HG03025 (cell line): Measurements from ENCODE around the gene CASP14.
"Not testable (repeated sequence)": the region's sequence is repeated elsewhere in the genome, so short reads cannot be mapped to it uniquely, and the experiment has no call there.

Experiments
- ATAC-seq: cut with Tn5 transposase; IDR thresholded peaks from one replicate; pipeline ENCODE4 v1.9.1; 2021; ENCODE audit warnings: mild to moderate bottlenecking, moderate library complexity; ENCODE audit not compliant: unreplicated experiment, low FRiP score

CASP14 gene

DNA sequence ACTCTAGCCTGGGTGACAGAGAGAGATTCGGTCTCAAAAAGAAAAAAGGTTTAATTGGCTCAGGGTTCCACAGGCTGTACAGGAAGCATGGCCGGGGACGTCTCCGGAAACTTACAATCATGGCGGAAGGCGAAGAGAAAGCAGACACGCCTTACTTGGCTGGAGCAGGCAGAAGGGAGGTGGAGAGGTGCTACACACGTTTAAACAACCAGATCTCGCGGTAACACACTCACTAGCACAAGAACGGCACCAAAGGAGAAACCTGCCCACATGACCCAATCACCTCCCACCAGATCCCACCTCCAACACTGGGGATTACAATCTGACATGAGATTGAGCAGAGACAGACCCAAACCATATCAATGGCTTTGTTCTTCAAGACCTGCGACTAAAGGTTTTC, 12.8 kb downstream of the CASP14 start:
- ATAC-seq, result no peak

DNA sequence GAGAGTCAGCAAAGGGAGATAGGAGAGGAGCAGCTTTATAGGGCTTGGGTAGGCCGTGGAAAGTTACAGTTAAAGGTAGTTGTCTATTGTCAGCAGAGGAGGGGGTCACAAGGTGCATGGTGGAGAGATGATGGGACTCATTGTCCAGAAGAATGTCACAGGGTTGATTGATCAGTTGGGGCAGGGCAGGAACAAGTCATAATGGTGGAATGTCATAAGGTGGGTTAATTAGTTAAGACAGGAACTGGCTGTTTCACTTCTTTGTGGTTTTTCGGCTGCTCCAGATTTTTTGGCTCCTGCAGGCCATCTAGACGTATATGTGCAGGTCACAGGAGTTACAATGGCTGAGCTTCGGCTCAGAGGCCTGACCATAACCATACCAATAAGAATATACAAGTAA, 21.1 kb downstream of the CASP14 start:
- ATAC-seq, result not testable (repeated sequence)

DNA sequence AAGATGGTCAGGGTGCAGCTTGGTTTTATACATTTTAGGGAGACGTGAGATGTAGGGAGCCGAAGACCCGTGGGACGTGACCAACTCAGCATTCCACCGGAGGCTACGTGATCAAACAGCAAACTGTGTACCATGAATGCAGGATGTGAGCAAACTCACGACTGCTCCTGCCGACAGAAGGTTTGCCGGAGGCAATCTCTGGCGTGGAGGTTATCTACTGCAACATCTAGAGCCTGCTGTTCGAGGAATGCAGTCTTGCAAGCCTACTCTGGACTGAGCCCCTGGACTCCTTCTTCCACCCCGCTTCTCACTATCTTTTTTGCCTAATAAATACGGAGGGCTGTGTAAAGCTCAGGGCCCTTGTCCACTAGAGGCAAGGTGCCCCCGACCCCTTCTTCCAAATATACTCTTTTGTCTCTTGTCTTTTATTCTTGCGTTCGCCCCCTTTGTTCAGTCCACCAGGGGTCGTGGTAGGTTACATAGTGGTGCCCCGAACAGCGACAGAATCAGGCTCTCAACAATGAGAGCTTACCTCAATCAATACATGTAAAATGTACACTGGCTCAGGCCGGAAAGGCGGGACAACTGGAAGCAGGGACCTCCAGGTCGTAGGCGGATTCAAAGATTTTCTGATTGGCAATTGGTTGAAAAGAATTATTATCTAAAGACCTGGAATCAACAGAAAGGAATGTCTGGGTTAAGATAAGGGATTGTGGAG, 23.8 kb downstream of the CASP14 start:
- ATAC-seq, result no peak

DNA sequence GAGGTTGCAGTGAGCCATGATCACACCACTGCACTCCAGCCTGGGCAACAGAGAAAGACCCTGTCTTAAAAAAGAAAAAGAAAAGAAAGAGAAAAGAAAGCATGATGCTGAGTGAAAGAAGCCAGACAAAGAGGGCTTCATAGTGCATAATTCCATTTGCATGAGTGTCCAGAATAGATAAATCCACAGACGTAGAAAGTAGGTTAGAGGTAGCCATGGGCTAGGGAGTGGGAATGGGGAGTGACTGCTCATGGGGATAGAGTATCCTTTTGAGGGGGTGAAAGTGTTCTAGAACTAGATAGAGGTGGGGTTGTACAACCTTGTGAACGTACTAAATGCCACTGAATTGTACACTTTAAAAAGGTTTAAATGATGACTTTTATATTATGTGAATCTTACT, 25.1 kb downstream of the CASP14 start:
- ATAC-seq, result no peak

DNA sequence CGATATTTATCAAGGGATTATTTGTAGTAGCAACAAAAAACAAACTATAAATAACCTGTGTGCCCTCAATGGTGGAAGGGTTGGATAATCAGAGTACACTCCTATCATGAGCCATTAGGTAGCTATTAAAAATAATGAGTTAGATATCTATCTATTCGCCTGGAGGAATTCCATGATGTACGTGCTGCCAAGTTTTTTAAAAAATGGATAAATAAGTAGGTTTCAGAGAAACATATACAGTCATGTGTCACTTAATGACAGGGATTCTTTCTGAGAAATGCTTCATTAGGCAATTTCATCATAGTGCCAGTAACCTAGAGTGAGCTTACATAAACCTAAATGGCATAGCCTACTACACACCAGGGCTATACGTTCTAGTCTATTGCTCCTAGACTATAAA, 26.5 kb downstream of the CASP14 start:
- no peak for ATAC-seq

DNA sequence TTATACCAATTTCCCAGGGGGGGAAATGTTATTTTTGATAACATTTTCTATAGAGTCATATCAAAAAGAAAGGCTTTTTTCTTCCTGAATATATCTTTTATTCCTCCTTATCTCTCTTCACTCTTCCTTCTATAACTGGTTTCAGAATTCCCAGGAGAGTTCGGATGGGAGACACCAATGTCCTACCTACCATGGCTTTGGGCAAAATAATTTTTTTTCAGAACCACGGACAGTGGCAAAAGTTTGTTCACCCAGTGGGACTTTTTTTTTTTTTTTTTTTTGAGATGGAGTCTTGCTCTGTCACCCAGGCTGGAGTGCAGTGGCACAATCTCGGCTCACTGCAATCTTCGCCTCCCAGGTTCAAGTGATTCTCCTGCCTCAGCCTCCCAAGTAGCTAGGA, 30.7 kb downstream of the CASP14 start:
- ATAC-seq, result not testable (repeated sequence)

DNA sequence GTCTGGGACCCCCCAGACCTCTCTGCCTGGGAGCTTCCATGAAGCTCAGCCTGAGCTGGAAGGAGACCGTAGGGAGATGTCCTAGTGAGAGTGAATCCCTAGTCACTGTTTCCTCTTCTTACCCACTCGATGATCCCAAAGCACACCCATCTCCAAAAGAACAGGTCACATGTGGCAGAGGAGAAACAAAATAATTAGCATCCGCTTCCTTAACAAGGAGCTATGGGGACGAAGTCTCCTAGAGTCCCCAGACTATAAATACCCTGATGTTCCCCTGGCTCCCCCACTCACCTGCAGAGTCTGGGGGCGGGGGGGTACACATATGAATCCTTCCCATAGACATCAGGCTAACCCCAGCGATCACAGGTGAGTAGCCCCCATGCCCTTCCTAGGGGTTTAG, 32.6 kb downstream of the CASP14 start, which contains the start of gene OR1I1:
TSS of gene OR1I1 (plus strand) at position 301 of the 400 bp plus-strand sequence. CDS start 4,855 bp downstream, outside the sequence.
- ATAC-seq, result no peak

DNA sequence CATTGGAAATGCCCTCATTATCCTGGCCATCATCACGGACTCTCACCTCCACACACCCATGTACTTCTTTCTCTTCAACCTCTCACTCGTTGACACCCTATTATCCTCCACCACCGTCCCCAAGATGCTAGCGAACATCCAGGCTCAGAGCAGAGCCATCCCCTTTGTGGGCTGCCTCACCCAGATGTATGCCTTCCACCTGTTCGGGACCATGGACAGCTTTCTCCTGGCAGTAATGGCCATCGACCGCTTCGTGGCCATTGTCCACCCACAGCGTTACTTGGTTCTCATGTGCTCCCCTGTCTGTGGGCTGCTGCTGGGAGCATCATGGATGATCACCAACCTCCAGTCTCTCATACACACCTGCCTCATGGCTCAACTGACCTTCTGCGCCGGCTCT, 37.9 kb downstream of the CASP14 start:
- no peak for ATAC-seq

DNA sequence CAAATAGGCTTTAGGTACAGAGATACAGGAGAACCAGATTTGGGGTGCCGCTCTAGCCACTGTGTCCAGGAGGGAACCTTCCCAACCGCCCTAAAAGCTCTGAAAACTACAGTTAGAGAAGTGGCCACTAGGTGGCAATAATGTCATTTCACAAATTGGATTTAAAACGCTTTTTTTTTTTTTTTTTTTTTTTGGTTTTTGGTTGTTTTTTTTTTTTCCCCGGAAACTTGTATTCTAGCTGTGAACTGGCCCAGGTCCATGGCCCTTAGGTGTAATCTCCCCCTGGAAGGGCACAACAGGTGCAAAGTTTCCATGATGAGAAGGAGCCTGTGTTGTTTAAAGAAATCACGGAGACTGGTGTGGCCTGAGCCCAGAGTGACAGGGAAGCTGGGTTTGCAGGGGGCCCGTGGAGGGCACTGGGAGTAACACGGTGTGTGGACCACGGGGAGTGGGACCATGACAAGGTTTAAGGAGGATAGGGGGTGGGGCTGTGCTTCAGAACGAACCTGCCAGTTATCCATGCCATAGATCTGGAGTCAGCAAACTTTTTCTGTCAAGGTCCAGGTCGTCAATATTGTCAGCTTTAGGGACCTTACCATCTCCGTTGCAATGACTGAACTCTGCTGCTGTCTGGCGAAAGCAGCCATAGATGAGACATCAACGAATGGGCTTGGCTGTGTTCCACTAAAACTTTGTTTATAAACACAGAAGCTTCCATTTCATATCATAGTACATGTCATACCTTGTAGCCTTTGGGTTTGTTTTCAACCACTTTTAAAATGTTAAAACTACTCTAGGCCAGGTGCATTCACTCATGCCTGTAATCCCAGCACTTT, 42.9 kb downstream of the CASP14 start:
- no peak for ATAC-seq

DNA sequence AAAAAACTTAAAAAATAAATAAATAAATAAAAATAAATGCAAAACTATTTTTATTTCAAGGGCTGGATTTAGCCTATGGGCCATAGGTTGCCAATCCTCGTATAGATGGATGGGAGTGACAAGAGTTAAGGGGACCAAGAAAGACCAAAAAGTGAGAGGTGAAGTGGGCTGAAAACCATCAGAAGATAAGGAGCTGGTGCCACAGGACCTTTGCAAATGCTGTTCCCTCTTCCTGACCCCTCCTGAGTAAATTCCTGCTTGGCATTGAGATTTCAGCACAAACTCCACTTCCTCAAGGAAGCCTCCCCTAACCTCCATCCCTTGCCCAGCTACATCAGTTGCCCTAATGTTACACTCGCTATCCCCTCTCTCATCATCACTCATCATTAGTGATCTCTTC, 43.7 kb downstream of the CASP14 start:
- no peak for ATAC-seq

DNA sequence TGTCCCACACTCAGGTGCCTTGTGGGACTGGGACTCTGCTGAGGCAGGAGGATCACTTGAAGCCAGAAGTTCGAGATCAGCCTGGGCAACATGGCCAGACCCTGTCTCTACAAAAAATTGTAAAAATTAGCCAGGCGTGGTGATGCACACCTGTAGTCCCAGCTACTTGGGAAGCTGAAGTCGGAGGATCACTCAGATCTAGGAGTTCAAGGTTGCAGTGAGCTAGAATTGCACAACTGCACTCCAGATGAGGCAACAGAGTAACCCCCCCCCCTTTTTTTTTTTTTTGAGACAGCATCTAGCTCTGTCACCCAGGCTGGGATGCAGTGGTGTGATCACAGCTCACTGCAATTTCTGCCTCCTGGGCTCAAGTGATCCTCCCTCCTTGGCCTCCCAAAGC, 46.9 kb downstream of the CASP14 start:
- ATAC-seq, result no peak

DNA sequence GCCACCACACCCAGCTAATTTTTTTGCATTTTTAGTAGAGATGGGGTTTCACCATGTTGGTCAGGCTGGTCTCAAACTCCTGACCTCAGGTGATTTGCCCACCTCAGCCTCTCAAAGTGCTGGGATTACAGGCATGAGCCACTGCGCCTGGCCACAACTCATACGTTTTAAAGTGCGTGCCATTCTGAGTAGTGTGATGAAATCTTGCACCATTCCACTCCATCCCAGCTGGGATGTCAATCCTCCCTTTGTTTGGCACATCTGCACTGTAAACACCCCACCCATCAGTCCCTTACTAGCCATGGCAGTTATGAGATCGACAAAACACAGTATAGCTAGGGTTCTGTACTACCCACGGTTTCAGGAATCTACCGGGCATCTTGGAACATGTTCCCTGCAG, 48.7 kb downstream of the CASP14 start:
- ATAC-seq, result not testable (repeated sequence)

DNA sequence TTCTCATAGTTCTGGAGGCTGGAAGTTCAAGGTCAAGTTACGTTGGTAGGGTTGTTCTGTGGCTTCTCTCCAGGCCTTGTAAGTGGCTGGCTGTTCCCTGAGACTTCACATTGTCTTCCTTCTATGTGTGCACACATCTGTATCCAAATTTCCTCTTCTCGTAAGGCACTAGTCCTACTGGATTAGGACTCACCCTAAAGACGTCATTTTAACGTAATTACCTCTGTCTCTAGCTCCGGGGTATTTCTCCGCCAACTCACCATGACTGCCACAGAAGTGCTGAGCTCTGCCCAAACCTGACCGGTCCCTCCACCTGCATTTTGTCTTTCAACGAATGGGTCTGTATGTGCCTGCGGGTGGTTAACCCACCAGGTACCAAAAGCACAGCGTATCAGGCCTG, 49.2 kb downstream of the CASP14 start:
- ATAC-seq, result no peak

DNA sequence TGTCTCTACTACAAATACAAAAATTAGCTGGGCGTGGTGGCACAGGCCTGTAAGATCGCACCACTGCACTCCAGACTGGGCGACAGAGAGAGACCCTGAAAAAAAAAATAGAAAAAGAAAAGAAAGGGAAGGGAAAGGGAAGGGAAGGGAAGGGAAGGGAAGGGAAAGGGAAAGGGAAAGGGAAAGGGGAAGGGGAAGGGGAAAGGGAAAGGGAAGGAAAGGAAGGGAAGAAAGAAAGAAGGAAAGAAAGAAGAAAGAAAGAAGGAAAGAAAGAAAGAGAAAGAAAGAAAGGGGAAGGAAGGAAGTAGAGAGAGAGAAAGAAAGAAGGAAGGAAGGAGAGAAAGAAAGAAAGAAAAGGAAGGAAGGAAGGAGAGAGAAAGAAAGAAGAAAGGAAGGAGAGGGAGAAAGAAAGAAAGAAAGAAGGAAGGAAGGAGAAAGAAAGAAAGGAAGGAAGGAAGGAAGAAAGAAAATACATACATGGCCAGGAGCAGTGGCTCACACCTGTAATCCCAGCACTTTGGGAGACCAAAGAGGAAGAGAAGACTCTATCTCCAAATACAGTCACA, 49.8 kb downstream of the CASP14 start:
- ATAC-seq, result no peak

DNA sequence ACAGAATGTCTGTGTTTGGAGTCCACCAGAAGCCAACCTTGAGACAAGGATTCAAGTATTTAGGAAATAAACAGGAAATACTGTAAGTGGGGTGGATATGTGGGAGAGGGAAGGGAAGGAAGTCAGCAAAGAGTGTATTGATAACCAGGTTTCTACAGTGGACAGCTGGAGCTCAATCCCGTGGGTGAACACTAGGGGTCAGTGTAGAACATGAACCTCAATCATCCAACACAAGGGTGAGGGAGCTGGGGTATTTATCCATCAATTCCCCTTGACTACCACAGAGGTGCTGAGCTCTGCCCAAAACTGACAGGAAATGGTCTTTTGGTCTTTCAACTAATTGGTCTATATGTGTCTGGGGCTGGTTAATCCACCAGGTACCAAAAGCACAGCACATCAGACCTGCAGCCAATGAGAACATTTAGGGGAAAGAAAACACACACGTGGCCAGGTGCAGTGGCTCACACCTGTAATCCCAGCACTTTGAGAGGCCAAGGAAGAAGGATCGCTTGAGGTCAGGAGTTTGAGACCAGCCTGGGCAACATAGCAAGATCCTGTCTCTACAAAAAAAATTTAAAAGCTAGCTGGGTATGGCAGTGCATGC, 52.3 kb downstream of the CASP14 start:
- ATAC-seq, result no peak

DNA sequence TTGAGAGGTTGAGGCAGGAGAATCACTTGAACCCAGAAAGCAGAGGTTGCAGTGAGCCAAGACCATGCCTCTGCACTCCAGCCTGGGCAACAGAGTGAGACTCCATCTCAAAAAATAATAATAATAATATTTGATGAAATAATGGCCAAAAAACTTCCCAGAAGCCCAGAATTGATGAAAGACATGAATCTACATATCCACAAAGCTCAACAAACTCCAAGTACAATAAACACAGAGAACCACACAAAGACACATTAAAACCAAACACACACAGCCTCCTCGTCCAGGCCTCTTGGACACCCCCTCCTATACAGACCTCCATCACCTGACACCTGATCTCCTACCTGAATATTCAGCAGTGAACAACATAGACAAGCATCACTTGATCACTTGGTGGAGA, 54.7 kb downstream of the CASP14 start:
- ATAC-seq, result no peak

DNA sequence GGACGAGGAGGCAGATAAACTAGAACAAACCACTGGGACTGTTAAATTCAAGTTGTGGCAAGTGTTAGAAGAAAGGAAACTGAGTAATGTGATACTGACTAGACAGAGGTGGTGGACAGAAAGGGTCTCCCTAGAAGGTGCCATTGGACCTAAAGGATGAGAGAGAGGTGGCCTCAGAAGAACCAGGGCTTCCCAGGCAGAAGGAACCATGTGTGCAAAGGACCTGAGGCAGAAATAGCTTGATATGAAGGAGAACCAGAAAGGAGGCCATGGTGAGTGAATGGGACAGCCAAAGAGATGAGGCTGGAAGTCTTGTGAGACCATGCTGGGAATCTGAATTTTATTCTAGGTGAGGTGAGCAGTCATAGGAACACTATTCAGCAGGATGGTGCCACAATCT, 55.1 kb downstream of the CASP14 start:
- no peak for ATAC-seq

DNA sequence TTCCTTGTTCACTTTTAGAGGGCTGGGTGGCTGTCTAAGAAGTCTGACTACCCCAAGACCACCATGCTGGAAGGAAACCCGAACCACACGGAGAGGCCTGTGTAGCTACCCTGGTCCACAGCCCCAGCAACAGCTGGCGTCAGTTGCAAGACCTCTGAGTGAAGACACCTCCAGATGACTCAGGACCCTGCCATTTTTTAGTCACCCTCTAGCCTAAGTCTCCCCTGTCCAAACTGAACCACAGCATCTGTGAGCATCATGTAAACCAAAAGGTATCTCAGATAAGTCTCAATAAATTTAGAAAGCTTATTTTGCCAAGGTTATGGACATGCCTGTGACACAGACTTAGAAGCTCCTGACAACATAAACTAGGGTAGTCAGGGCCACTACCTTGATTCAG, 55.8 kb downstream of the CASP14 start:
- ATAC-seq, result no peak

DNA sequence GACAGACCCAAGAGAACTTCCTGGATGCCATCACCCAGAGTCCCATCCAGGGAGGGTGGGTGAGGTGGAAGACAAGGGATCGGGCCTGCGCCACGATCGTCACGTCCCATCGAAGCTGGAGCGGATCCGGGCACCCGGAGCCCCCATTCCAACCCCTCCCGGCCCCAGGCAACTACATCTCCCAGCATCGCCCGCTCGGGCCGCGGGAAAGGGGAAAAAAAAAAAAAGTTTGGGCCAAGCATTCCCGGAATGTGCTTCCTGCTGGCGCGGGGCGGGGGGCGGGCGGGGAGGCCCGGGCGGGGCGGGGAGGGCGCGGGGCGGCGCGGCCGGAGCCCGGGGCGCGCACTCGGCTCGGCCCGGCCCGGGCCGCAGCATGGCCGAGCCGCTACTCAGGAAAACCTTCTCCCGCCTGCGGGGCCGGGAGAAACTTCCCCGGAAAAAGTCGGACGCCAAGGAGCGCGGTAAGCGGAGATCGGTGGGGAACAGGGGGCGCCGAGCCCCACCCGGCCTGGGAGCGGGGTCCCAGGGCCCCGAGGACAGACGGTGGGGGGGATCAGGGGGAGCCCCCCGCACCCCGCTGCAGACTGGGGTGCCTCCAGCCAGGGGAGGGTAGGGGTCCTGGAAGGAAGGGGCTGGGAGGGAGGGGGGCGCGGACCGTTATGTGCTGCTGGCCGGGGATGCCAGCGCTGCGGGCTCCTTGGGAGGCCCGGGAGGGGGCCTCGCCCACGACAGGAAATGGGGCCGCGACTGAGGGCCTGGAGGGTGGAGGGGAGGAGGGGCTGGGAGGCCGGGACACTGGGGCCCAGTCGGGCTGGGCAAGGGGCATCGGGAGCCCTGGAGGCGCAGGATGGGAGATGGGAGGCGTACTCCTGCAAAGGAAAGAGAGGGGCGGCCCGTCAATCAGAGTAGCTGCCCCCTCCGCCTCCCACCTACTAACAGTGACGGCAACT, 58.1 kb downstream of the CASP14 start, which contains the start of gene SYDE1:
TSS of gene SYDE1 (plus strand) at position 341 of the 950 bp plus-strand sequence. CDS start at position 374, 33 bp downstream.
- ATAC-seq, result no peak
